GM23248 (cell line): ENCODE results near the gene GATAD2B.

Experiments
- EZH2 ChIP-seq: fragments of 200-600 bp; sonication (generic); IDR thresholded peaks from 2 replicates; pipeline ENCODE4 v1.6.1; 2018; ENCODE audit warnings: antibody characterized with exemption, mild to moderate bottlenecking; ENCODE audit not compliant: insufficient read depth, poor library complexity, severe bottlenecking
- EZH2phosphoT487 ChIP-seq: fragments of 200-600 bp; sonication (generic); IDR thresholded peaks from 2 replicates; pipeline ENCODE4 v1.6.1; 2018; ENCODE audit warnings: antibody characterized with exemption, moderate library complexity, mild to moderate bottlenecking, low read depth; ENCODE audit not compliant: insufficient read depth

DNA sequence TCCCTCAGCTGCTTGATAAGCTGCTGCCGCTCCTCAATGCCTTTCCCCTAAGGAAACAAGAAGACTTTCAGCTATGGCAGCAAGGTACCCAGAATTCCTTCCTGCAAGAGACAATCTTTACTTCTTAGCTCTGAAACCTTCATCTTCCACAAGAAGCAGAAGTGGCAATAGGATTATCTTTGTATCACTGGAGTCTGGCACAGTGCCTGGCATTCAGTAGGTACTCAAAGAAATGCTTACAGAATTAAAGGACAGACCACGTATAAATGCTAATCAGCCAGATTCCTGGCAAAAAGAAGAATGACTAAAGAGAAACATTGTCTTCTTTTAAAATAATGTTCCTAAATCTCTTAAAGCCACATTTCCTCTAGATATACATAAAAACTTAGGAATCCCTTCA is 103.9 kb downstream of the GATAD2B start:
- TF ChIP-seq EZH2 (no peak), EZH2phosphoT487 (no peak)
